Measurements from ENCODE around the gene PPDPF.

PPDPF gene

DNA sequence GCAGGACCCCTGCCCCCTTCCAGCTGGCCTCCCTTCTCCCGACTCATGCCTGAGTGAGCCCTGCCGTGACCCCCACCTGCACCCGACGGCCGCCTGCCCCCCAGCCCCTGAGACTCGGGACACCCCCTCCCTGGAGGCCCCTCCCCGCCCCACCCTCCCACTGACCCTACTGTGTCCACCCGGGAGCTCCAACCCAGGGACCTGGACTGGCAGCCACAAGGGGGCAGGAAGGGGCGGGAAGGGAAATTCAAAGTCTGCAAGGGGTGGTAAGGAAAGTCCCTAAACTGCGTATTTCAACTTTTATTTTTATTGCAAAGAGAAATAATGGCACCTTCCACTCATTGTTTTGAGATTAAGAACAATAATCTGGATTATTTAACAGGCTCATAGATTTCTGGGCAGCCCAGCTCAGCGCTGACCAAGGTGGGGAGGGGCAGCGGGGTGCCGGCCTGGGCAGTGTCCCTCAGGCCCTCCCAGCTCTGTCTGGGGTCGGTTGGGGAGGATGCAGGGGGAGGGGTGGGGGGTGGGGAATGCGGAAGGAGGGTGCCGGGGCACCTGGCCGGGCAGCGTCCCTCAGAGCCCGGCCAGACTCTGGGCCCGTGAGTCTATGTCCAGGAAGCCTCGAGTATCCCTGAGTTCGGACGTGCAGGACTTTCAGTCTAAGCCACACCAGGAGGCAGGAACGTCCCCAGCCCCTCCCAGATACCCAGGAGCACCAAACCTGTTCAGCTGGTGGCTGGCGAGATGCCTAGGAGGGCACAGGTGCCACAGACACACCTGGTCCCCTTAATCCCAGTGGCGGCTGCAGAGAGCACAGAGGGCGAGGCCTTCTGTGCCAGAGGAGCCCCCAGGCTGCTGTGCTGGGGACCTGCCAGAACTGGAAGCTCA lies 17.9 kb downstream of the PPDPF start:
- no peak for DNase-seq (ENCODE audit: low spot score)

DNA sequence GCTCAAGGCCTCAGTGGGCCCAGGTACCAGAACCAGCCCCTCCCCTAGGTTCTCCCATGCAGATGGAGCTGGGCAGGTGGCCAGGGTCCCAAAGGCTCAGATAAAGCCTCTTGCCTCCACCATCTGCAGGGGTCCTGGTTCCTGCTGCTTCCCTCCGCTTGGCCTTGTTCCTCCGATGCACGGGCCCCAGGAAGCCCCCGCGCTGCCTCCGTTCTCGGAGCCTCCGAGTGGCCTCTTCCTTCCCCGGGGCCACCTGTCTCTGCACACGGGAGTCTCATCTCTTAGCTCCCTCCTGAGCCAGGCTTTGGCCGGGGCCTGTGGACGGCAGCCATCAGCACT lies 18.5 kb downstream of the PPDPF start:
- DNase-seq (ENCODE audit: low spot score): no peak

DNA sequence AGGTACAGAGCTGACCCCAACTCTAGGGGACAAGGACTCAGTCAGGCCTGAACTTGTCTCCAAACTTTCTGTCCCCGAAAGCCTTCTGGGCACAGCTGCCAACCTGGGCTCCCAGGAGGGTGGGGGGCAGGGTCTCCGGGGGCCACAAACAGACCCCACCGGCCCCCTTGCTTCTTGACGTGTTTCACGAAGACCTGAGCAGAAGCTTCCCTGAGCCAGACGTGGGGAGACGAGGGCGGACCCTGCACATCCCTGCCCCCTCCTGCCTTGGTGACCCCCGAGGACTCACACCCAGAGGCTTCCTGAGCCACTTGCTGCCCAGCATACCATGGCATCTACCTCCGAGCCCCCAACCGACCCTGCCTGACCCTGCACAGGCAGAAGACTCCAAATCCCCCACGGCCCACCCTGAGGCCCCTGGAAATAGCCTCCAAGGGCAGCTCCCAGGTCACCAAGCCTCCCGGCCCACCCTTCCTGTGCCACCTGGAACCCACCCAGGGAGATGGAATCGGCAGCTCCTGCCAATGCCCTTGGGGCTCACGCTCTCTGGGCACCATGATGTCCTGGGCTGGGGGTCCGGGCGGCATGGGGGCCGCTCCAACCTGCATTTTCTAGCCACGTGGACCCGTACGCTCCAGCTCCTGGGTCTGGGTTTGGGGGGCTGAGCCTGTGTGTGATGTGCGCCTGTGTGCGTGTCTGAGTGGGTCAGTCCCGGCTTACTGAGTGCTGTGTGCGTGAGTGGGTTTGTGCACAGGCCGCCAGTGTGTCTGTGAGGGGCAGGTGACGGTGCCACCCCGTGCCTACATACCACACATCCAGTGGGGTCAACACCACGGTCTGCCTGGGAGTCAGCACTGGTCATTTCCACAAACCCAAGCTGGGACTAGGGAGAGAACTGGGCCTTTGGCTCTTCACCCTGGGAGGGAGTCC lies 19.1 kb downstream of the PPDPF start:
- DNase-seq (ENCODE audit: low spot score): no peak

DNA sequence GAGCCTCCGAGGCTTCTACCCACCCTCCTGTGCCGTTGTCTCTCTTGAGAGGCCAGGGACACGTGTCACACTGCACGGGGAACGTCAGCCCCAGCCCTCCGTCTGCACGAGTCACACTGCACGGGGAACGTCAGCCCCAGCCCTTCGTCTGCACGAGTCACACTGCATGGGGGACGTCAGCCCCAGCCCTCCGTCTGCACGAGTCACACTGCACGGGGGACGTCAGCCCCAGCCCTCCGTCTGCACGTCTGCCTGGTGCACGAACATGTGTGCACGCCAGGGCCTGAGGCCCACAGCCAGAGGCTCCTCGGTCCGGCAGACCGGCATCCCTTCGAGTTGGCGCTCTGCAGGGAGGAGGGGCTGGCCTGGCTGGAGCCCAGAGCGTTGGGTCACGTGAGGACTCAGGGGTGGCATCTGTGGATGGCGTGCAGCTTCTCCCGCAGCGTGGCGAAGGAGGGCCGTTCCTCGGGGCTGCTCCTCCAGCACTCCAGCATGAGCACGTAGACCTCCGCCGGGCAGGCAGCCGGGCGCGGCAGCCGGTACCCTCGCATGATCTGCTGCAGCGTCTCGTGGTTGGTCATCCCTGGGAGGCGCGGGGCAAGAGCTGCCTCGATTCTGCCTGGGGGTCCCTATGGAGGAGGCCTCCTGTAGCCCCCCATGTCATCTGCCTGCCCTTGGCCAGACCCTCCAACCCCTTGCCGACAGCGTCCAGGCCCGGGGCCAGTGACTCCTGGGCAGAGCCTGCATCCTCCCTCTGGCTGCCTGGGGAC lies 20.0 kb downstream of the PPDPF start:
- DNase-seq (ENCODE audit: low spot score): no peak

DNA sequence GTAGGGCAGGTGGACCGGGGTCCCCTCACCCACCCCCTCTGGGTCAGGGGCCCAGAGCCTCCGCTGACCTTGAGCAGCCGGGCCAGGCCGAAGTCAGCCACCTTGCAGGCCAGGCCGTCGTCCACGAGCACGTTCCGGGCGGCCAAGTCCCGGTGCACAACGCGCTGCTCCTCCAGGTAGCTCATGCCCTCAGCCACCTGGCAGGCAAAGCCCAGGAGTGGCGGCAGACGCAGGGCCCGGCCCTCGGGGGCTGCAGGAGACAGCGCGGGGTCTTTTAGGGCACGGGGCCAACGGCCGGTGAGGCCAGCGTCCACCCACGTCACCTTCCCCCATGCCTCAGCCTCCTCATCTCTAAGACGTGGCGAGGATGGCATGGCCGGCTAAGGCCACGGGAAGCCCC lies 20.8 kb downstream of the PPDPF start:
- no peak for DNase-seq (ENCODE audit: low spot score)

DNA sequence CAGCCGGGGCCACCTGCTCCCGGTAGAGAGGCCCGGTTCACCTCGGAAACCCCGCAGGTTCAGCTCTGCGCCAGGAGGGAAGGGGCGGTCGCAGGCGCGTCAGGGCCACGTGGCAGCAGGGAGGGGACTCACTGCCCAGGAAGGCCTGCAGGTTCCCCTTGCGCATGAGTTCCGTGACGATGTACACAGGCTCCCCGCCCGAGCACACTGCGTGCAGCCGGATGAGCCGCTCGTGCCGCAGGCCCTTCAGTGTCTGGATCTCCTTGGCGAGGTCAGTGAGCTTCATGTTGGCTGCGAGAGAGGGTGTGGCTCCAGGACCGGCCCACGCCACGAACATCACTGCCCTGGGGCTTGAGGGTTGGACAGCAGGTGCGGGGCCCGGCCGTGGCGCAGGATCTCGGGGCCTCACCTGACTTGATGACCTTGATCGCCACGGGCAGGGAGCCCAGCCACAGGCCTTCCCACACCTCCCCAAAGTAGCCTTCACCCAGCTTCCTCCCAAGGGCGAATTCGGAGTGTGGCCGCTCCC lies 21.5 kb downstream of the PPDPF start:
- DNase-seq (ENCODE audit: low spot score): no peak

DNA sequence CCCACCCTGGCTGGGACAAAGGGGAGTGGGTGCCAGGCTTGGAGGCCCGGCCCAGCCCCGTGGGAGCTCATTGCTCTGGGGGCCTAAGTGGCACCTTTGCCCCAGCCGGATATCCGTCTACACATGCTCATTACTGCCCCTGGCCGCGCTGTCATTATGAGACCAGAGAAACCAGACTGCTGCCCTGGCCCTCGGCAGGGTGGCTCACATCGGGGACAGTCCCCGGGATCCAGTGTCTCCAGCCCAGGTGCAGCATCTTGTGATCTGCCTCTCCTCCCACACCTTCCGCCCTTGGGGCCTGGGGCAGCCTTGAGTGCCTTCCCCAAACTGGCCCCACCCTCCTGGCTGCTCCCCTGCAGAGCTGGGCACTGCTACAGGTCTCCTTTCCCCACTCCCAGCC lies 22.1 kb downstream of the PPDPF start:
- no peak for DNase-seq (ENCODE audit: low spot score)

DNA sequence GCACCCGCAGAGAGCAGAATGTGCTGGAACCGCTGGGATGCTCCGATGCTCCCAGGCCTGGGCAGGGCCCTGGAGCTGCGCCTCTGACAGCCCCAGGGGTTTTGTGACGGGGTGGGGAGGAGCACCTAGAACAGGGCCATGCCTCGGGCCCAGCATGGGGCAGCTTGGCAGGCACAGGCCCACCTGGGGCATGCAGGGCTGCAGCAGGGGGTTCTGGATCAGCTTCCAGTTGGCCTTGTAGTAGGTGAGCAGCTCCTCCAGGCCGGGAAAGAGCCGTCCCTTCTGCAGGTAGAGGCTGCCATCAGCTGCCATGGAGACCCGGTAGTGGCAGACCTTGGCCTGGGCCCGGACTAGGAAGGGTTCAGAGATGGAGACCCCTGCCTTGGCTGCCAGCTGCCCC lies 22.6 kb downstream of the PPDPF start:
- no peak for DNase-seq (ENCODE audit: low spot score)

DNA sequence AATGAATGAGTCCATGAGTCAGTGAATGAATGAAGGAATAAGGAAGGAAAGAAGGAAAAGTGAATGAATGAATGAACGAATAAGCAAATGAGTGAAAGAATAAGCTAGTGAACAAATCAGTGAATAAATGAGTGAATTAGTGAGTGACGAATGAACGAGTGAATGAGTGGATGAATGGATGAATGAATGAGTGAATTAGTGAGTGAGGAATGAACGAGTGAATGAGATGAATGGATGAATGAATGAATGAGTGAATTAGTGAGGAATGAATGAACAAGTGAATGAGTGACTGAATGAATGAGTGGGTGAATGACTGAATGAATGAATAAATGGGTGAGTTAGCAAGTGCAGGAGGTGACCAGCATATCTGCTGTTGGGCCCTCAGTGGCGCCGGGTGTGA lies 23.2 kb downstream of the PPDPF start:
- DNase-seq (ENCODE audit: low spot score): no peak

DNA sequence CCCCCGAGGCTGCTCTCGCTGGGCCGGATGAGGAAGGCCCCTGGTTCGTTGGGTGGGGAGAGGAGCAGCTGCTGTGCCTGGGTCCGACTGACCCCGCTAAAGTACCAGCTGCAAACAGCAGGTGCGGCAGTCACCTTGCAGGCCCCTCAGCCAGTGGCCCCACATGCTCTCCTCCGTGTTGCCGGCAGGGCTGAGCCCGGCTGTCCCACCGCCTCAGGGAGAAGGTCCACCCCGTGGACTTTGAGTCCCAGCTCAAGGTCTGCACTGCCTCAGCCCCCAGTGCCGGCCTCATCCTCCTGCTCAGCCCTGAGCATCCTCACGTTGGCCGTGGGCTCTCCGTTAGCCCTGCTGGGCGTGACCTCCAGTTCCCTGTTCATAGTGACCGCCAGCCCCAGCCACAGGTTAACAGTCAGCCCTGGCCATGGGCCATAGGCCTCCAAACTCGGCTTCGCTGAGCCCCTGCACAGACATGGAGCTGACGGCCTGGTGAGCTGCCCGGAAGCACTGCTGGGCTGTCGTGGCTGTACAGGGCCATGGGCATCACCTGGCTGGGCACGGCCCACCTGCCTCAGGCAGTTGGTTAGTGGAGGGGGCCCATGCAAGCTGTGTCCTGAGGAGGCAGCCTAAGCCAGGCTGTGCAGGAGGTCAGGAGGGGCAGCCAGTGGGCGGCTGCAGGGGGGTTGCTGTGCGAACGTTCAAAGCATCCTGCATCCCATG lies 23.8 kb downstream of the PPDPF start:
- no peak for DNase-seq (ENCODE audit: low spot score)

DNA sequence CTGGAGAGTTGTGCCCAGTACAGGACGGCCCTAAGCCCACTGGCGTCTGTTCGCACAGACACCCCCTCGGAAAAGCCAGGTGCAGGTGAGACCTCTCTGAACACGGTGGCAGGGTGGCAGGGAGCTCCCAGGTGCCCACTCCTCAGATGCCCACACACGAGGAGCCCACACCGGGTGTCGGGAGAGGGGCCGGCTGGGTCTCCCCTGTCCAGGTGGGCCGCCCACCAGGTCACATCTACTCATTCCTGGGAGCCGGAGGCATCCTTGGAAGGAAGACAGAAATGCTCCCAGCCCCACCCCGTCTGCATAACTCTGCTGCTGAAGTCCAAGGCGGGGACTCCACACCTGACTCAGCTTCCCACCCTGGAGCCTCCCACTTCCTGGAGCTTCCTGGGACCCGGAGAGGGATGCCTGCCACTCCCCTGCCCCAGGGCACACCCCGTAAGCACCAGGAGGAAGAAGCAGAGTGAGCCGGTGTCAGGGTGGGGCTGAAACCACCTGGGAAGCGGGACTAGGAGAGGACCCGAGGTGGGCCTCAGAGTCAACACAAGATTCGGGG lies 24.5 kb downstream of the PPDPF start:
- no peak for DNase-seq (ENCODE audit: low spot score)

DNA sequence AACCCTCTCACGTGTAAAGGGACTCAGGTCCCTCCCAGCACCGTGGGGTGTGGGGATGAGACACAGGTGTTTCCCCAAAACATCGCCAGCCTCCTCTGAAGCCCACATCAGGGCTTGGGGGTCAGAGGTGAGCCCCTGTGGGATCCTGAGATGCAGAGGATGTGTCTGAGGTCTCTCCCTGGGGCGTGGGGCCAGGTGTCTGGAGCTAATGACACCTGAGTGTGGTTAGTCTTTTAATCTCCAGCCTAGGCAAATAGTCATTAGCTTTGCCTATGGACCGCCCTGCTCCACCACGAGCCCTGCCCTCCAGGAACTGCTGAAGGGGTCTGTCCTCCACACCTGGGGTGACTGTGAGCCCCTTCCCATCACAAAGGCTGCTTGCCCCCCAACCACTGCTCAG lies 25.2 kb downstream of the PPDPF start:
- no peak for DNase-seq (ENCODE audit: low spot score)

DNA sequence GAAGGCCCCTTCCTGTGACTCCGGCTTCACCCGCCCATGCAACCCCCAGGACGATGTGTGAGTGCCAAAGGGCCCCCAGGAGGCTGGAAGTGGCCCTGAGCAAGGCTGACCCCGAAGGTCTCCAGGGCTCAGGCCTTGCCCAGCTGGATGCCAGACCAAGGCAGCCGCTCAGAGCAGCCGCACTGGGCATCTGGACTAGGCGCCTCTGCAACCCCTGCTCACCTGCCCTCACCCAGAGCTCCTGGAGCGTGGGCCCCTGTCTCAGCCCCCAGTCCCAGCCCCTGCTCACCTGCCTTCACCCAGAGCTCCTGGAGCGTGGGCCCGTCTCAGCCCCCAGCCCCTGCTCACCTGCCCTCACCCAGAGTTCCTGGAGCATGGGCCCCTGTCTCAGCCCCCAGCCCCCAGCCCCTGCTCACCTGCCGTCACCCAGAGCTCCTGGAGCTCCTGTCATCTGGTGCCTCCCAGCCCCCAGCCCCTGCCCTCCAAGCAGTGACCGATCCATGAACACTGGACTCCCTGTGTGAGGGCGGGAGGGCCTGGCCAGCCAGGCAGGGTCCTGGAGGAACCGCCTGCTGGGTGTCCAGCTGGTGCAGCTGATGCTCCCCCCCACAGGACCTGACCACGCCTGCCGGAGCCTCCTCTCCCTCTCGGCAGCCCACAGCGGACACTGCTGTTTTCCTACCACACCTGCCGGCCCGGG lies 25.8 kb downstream of the PPDPF start:
- DNase-seq (ENCODE audit: low spot score): no peak

DNA sequence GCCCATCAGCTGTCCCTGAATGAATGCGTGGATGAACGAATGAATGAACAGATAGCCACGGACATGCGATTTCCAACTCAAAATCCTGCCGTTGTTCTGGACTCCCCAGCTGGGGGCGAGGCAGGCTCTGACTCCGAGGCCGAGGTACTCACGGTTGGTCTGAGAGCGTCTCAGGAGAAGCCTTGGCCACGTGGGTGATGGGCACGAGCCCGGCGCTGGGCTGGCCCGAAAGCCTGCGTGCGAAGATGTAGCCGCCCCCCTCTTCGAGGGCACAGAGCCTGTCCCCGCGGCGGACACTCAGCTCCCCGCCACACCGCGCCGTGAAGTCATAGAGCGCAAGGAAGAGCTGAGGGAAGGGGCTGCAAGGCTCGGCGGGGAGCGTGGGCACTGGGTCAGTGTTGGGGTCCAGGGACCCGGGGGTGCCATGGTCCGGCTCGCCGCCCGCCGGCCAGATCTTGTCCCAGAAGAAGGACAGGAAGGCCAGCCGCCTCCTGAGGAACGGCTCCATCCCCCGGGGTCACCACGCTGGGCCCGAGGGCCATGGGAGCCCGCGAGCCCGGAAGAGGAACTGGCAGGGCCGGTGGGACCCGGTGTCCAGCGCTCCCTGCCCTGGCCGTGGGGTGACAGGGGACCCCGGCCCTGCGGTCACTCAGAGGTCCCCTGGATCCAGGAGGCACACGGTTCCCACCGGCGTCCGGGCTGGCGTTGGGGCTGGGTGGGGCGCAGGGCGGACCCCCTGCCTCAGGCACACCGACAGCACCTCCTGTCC lies 26.6 kb downstream of the PPDPF start:
- no peak for DNase-seq (ENCODE audit: low spot score)

DNA sequence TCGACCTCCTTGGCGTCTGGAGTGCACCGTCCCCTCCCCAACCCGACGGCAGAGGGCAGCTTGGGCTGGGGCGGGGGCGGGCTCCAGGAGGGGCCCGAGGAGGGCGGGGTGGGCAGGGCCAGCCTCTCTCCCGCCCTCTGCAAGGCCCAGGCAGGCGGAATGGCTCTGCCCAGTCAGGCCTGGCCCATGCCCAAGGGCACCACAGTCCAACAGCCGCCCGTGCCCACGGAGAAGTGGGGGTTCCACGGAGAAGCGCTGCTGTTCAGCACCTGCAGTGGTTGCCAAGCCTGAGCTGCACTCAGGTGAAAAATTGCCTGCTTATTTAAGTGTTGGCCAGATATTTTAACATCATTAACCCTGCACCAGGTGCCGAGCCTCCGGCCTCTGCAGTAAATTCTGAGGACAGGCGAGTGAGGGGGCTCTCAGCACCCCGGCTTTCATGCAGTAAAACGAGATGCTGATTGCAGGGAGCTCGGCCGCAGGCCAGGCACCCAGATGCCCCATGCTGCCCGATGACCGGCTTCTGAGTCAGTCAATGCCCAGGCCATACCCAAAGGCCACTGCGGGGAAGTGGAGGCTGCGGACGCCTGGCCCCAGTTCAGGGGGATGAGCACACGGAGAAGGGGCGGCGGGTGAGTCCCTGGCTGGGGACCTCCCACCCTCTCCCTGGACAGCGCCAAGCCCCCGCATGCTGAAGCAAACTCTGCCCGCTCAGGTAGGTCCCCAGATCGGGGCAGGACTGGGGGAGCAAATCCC lies 27.3 kb downstream of the PPDPF start, which contains the start of gene SRMS:
TSS of gene SRMS (minus strand) at position 25 of the 756 bp plus-strand sequence. CDS start 286 bp downstream, outside the sequence.
- no peak for DNase-seq (ENCODE audit: low spot score)

DNA sequence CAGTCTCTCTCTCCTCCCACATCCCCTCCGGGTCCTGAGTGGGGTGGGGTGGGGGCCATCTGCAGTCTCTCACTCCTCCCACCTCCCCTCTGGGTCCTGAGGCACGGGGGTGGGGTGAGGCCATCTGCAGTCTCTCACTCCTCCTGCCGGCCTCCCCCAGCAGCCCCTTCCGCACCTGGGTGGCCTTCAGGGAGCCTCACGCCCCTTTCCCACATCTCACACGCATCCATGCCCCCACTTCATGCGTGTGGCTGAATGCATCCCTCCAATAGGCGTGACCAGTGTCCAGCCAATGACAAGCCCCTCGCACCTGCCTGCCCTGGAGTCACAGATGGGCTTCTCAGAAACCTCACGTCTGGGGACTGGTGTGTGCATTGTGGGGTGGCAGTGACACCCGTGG lies 28.0 kb downstream of the PPDPF start:
- no peak for DNase-seq (ENCODE audit: low spot score)

DNA sequence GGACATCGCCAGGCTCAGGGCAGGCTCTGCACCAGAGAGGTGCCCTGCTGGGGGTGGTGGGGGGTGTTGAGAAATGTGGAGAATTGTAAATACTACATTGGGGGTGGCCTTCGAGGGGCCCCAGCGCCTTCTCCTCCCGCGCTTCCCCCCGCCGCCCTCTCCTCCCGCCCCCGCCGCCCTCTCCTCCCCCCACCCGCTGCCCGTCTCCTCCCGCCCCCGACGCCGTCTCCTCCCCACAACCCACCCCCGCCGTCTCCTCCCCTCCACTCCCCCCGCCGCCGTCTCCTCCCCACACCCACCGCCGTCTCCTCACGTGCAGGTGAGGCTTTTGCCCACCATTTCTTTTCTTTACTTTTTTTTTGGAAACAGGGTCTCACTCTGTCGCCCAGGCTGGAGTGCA lies 28.5 kb downstream of the PPDPF start:
- DNase-seq (ENCODE audit: low spot score): no peak

DNA sequence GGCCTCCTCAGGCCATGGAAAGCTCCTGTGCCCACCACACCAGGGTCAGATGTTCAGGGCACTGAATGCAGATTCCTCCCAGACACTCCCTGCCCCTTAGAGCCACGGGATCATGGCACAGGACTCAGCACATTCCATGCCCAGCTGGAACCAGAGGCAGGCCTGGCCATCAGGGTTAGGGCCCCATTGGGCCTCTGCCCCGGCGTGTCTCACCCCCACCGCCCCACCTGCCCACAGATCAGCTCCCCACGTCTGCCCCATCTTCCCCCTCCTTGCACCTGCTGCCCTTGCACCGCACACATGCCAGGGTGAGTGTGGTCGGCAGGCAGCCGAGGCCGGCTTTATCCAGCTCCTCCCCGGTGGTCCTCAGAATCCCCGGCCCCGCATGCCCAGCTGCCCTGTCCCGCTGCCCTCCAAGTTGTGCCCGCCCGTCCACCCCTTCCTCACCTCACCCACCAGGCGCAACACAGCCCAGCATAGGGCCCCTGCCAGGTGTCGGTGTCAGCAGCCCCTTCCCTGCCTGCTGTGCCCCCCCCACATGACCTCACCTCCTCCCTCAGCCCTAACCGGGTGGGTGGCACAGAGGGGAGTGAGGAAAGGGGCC lies 29.2 kb downstream of the PPDPF start:
- DNase-seq (ENCODE audit: low spot score): no peak

Data from hematopoietic multipotent progenitor cell treated with erythropoietin and hydrocortisone succinate and interleukin-3 and kit ligand, for 17 days (in vitro differentiated cells).